ENCODE results near the gene DNAAF1.

DNA sequence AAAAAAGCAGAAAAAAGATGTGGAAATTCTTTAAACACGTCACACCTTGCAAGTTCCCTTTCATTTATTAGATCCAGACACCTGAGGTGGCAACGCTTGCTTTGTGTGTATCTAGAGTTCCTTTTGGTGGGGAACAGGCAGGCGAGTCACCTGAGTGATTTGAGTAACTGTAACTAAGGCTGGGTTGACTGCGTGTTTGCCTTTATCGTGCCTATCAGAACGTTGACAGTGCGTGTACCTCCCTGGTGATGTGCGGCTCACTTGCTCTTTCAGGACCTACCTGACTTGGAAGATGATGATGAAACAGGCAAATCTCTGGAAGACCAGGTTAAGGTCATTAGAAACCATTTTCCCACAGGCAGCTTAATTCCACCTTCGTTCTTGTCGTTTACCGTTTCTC lies 29.3 kb downstream of the DNAAF1 start:
- no peak for TF ChIP-seq CTCF (IDR thresholded peaks at IDR 0.05)
- TF ChIP-seq POLR2A (IDR thresholded peaks at IDR 0.05; ENCODE audit: low read length), result no peak
- TF ChIP-seq TP53 (CRISPR knock-in tag; IDR thresholded peaks at IDR 0.05), result no peak
- no peak for TF ChIP-seq CEBPB (IDR thresholded peaks at IDR 0.05)
- TF ChIP-seq EP300 (IDR thresholded peaks at IDR 0.05), result no peak
- TF ChIP-seq SMC3 (IDR thresholded peaks at IDR 0.05), result no peak
- no peak for TF ChIP-seq FOXS1 (CRISPR knock-in tag; IDR thresholded peaks at IDR 0.05)
- no peak for TF ChIP-seq FOSL2 (IDR thresholded peaks at IDR 0.05)
- TF ChIP-seq FOSL2 (CRISPR knock-in tag; IDR thresholded peaks at IDR 0.05), result no peak
- TF ChIP-seq MYC (IDR thresholded peaks at IDR 0.05; ENCODE audit: borderline replicate concordance, low read length), result no peak
- TF ChIP-seq RCOR1 (IDR thresholded peaks at IDR 0.05; ENCODE audit: low read depth, low read length), result no peak

Measured in A549 (cell line).